ENCODE data around the gene CTRB1. TPM values are rescaled to one million over a fixed set of nuclear protein-coding genes. Genes with fewer than 3 reads are reported as not detected.
A peak's percentile ranks its signal among the peaks of the same experiment; 100 is the strongest.
"Not testable (repeated sequence)": the region's sequence is repeated elsewhere in the genome, so short reads cannot be mapped to it uniquely, and the experiment has no call there.

The CTRB1 gene
- total RNA-seq, 1 experiment from 2014 or later = not detected

DNA sequence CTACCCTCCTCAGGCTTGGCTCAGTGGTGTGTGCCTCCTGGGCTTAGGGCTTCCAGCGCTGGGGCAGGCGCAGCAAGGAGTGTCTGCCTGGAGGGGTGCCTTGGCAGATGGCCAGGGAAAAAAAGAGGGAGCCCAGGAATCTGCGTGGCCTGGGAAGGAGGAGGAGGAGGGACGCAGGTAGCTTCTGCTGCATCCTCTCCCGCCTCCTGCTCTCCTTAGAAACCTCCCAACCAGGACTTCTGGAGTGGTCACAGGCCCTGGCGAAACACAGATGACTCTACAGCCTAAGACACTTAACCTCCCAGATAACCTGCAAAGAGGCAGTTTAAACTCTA, 40.0 kb downstream of the CTRB1 start:
- DNase-seq (ENCODE audit: low read depth, low spot score) = no peak
- in situ Hi-C loops (cut with HindIII; ENCODE audit: low pct_unique_long_range_greater_than_20kb, low sequenced_read_pairs) = no loop called here

DNA sequence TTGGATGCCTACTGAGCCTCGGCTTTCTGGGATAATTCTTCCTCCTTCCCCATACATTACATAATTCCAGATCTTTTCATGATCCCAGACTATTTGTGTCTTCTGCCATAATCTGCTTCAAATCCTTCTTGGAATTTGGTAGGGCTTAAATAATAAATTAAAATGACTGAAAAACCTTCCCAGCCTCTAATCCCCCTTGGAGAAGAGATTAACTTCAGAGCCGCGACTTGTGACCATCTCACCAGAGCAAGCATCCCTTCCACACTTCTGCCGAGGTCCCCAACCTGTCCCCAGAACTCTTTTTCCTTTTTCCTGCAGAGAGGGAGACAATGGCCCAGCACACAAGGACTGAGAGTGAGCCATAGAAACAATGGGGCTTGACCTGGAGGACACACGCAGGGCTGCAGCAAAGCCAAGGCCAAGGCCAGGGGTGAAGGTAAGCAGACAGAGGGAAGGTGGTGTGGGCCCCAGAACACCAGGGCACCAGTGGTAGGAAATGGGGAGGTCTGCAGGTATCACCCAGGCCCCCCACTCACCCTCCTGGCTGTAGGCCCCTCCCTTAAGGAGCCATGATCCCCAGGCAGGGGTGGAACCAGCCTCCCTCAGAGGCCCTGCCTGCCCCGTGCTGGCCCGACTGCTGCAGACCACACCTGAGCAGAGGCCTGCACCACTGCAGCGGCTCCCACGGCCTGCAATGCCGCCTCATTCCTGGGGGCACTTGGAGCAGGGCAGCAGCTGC, 42.2 kb downstream of the CTRB1 start:
- no peak for DNase-seq (ENCODE audit: low read depth, low spot score)
- in situ Hi-C loops (cut with HindIII; ENCODE audit: low pct_unique_long_range_greater_than_20kb, low sequenced_read_pairs) = no loop called here

- in situ Hi-C loops (cut with HindIII; ENCODE audit: low pct_unique_long_range_greater_than_20kb, low sequenced_read_pairs) = no loop called here
- DNase-seq (ENCODE audit: low read depth, low spot score) = no peak
Measured at GRCh38 chr16:75261590-75262078, 42.8 kb downstream of the CTRB1 start.

- DNase-seq (ENCODE audit: low read depth, low spot score) = no peak
Measured at GRCh38 chr16:75262104-75262799, 43.5 kb downstream of the CTRB1 start.

DNA sequence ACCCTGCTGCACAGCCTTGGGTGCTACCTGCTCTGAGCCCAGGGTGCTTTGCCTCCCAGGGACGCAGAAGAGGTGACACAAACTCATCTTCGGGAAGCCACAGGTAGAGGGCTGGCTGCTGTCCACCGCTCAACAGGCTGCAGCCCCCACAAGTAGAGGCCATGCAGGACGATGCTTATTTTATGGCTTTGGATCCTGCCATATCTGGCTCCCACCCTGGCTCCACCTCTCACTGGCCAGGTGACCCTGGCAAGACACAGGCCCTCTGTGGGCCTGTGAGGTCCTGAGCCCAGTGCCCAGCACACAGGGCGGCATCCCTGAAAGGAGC, 44.0 kb downstream of the CTRB1 start:
- DNase-seq (ENCODE audit: low read depth, low spot score) = no peak
- in situ Hi-C loops (cut with HindIII; ENCODE audit: low pct_unique_long_range_greater_than_20kb, low sequenced_read_pairs) = no loop called here

More at GRCh38 chr16:75262104-75262799, 43.5 kb downstream of the CTRB1 start:
- in situ Hi-C loops (cut with HindIII; ENCODE audit: low pct_unique_long_range_greater_than_20kb, low sequenced_read_pairs) = no loop called here

- DNase-seq (ENCODE audit: low read depth, low spot score) = no peak
- in situ Hi-C loops (cut with HindIII; ENCODE audit: low pct_unique_long_range_greater_than_20kb, low sequenced_read_pairs) = no loop called here
Measured at GRCh38 chr16:75263291-75263962, 44.6 kb downstream of the CTRB1 start.

DNA sequence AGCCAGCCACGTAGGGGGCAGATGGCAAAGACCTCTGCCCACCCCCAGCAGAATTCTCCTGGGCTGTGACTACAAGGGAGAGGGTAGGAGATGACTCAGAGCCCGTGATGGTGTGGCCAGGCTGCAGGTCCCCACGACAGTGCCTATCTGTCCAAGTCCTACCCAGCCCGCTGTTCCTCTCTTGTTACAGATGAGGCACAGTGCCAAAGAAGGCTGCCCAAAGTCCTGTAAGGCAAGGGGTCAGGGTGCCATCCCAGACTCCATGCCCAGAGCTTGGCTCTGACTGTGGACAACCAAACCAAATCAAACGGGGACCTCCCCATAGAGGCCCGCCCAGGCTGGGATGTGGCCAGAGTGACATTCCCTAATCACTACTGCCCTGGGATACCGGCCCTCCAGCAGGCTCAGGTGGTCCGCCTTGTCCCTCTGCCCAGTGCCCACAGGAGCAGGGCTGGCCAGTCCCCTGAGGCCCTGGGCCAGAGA, 45.2 kb downstream of the CTRB1 start:
- in situ Hi-C loops (cut with HindIII; ENCODE audit: low pct_unique_long_range_greater_than_20kb, low sequenced_read_pairs) = no loop called here
- DNase-seq (ENCODE audit: low read depth, low spot score) = no peak

DNA sequence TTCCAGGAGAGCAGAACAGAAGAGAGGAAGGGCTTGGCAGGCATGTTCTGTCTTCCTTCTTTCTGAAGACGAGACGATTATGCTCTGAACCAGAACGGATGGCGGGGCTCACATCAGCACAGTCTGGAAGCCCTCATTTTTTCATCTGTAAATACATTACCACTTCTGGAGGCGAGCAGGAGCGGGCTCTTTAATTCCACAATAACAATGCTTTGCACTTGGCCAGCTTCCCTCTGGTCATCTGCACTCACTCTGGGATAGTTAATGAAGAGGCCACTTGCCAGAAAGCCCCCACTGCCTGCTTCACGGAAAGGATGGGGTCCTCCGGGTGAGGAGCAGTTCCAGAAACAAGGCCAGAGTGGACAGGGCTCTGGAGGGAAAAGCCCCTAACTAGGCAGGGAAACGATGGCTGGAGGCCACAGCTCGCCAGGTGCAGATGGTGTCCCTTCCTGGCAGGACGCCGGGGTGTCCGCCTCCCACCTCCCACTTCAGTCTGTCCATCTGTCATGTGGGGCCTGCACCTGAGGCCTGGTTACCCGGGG, 45.7 kb downstream of the CTRB1 start:
- in situ Hi-C loops (cut with HindIII; ENCODE audit: low pct_unique_long_range_greater_than_20kb, low sequenced_read_pairs) = no loop called here
- DNase-seq (ENCODE audit: low read depth, low spot score) = no peak

- in situ Hi-C loops (cut with HindIII; ENCODE audit: low pct_unique_long_range_greater_than_20kb, low sequenced_read_pairs) = no loop called here
- DNase-seq (ENCODE audit: low read depth, low spot score) = no peak
Measured at GRCh38 chr16:75264999-75265910, 46.5 kb downstream of the CTRB1 start.

GRCh38 chr16:75265911-75266701, 47.3 kb downstream of the CTRB1 start:
- in situ Hi-C loops (cut with HindIII; ENCODE audit: low pct_unique_long_range_greater_than_20kb, low sequenced_read_pairs) = no loop called here
- DNase-seq (ENCODE audit: low read depth, low spot score) = peak; percentile 53

- no peak for DNase-seq (ENCODE audit: low read depth, low spot score)
- in situ Hi-C loops (cut with HindIII; ENCODE audit: low pct_unique_long_range_greater_than_20kb, low sequenced_read_pairs) = no loop called here
Measured at GRCh38 chr16:75266738-75267630, 48.2 kb downstream of the CTRB1 start.

DNA sequence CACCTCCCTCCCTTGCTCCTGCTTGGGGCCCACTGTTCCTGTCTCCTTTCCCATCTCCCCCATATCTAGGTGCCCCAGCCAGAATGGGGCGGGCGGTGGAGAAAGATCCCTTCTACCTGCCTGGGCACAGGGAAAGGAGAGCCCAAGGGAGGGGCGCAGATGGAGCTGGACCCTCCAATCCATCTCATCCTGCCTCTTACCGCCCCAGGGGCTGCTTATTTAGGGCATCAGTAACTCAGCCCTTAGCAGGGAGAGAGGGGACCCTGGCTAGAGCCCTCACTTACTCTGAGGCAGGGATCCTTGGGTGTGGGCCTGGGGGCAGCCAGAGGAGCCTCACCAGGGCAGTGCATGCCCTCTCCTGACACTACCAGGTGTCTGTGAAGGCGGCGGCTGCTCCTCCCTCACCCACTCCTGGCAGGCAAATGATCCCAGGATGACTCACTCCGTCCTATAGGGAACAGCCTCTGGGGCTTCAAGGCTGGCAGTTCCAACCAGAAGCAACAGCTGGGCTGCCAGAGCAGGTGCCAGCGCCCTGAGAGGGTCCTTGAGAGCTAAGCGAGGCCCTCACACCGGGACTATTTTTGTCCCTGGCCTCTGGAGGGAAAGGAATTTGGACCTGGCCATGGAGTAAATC, 49.0 kb downstream of the CTRB1 start:
- in situ Hi-C loops (cut with HindIII; ENCODE audit: low pct_unique_long_range_greater_than_20kb, low sequenced_read_pairs) = no loop called here

GRCh38 chr16:75269358-75269757, 50.6 kb downstream of the CTRB1 start:
- DNase-seq (ENCODE audit: low read depth, low spot score); in situ Hi-C loops (cut with HindIII; ENCODE audit: low pct_unique_long_range_greater_than_20kb, low sequenced_read_pairs): not testable (repeated sequence)

More for the DNA sequence above, 49.0 kb downstream of the CTRB1 start:
- DNase-seq (ENCODE audit: low read depth, low spot score) = no peak

DNA sequence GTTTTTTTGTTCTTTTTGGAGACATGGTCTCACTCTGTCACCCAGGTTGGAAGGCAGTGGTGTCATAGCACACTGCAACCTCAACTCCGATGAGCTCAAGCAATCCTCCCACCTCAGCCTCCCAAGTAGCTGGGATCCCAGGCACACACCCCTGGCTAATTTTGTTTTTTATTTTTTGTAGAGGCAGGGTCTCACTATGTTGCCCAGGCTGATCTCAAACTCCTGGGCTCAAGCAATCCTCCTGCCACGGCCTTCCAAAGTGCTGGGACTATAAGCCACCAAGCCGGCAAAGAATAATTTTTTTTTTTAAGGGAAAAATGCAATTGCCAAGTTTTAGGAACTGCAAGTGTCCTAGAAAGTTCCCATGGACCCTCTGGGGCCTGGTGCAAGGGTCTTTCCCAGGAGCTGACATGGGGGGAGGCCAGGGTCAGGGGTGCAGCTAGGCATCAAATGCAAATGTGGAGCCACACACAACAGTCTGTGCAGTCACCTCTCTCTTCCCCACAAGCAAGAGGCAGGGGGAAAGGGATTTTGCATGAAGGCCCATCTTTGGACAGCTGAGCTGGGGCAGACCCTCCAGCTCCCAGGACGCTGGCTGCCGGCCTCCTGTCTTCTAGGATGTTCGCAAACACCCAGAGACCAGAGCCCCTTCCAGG, 52.8 kb downstream of the CTRB1 start:
- in situ Hi-C loops (cut with HindIII; ENCODE audit: low pct_unique_long_range_greater_than_20kb, low sequenced_read_pairs) = no loop called here
- DNase-seq (ENCODE audit: low read depth, low spot score) = no peak

DNA sequence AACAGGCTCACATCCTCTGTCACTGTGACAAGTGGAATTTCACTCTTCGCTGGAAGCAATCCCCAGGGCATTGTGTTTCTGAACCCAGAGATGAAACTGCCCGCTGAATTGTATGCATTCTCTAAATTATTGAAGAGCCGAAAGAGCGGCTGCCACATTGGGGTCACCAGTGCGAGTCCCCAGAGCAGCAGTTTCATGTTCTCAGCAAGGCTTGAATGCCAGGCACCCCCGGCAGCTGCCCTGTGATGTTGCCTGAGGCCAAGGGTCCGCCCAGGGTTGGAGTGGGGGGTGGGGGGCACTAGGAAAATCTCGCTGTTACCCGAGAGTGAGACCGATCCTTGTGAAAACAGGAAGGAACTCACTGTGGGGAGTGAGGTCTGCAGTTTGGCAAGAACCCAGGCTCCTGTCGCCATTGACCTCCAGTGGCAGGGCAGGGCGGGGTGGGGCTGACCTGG, 53.3 kb downstream of the CTRB1 start:
- in situ Hi-C loops (cut with HindIII; ENCODE audit: low pct_unique_long_range_greater_than_20kb, low sequenced_read_pairs) = no loop called here

More for the DNA sequence above, 53.3 kb downstream of the CTRB1 start:
- DNase-seq (ENCODE audit: low read depth, low spot score) = no peak
